Activated CD8-positive, alpha-beta memory T cell treated with anti-CD3 and anti-CD28 coated beads for 1 hour (primary cell): ENCODE measurements around the gene FXYD7.

Source experiments
- DNase-seq, 2 donors: peaks; one replicate each; pipeline ENCODE4 v3.0.0-alpha.2; 2020; ENCODE audit warnings: low read depth in 1 of 2; ENCODE audit errors: extremely low read depth in 1 of 2

Gene FXYD7

GRCh38 chr19:35109395-35110112 is 33.5 kb upstream of the FXYD7 start:
- DNase-seq = no peak

GRCh38 chr19:35110974-35111373 is 32.1 kb upstream of the FXYD7 start:
- no peak for DNase-seq

DNA sequence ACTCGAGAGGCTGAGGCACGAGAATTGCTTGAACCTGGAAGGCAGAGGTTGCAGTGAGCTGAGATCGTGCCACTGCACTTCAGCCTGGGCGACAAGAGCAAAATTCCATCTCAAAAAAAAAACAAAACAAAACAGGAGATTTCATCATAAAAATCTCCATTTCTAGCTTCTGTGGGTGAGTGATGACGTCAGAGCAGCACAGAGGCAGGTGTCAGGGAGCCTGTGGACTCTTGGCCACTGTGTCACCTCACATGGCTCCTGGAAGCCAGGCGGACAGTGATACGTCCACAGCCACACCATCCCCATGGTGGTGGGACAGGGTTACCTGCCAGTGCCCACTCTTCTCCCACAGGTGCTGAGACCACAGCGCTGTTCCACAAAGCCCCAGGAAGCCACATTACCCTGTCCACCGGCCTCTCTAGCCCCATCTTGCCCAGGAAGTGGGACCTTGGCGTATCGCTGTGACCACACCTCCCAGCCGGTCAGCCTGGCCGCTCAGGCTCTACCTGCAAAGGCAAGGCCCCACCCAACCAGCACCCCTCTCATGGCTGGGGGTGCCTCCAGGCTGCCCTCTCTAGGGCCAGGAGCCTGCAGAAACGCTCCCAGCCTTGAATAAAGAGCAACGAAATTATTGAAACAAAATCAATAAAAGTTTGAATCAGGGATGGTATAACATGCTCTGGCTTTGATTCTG is 29.9 kb upstream of the FXYD7 start:
- no peak for DNase-seq

- DNase-seq = peak; percentile 24 to 50
Observed at GRCh38 chr19:35114353-35115176, 28.5 kb upstream of the FXYD7 start.

- no peak for DNase-seq
Observed at GRCh38 chr19:35115177-35115951, 27.7 kb upstream of the FXYD7 start, which contains the start of gene FXYD3. Gene FXYD3, plus strand, starts transcription at chr19:35115823. Its CDS starts 3,554 bp downstream, at chr19:35119377.

DNA sequence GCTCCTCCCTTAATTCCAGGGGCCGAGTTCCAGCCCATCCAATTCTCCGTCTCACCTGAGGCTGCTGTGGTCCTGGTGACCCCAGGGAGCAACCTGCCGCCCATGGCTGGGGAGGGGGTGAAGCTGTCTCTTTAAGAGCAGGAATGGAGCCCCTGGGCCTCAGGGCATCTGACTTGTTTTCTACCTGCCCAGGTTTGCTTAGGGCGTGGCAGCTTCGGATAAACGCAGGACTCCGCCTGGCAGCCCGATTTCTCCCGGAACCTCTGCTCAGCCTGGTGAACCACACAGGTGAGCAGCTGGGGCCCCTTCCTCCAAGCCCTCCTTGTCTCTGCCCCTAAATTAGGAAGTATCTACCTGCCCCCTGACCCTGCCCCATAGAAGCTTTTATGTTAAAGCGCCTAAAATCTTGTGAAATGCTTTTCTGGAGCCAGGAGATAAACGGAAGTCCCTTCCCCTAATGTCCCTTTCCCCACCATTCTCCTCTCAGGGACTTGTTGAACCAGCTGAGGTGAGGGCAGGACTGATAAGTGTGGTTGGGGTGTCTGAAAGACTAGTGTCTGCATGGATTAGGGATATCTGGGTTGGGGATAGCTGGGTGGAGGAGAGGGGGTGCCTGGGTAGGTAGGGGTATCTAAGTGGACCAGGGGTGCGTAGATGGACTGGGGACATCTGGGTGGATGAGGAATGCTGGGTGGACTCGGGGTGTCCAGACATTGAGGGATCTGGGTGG is 26.8 kb upstream of the FXYD7 start:
- DNase-seq = no peak

DNA sequence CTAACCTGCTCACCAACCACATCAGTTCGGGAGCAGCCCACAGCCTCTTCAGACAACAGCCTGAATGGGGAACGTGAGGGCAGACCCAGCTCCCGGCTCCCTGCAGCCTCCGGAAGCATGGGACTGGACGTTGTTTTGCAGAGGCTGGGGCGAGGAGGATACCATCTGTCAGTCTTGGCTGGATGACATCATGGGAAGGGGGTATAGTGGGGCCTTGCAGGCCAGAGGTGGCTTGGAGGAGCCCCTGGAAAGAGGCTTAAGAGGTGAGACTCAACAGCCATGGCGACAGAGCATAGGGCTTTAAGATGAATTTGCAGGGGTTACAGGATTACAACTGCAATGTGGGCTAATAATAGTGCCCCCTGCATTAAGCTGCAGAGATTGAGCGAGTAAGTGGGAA is 25.9 kb upstream of the FXYD7 start:
- no peak for DNase-seq

- no peak for DNase-seq
Observed at GRCh38 chr19:35117799-35118198, 25.3 kb upstream of the FXYD7 start.

GRCh38 chr19:35118268-35119020 is 24.6 kb upstream of the FXYD7 start:
- DNase-seq = no peak

GRCh38 chr19:35119091-35119490 is 24.0 kb upstream of the FXYD7 start:
- DNase-seq = no peak

DNA sequence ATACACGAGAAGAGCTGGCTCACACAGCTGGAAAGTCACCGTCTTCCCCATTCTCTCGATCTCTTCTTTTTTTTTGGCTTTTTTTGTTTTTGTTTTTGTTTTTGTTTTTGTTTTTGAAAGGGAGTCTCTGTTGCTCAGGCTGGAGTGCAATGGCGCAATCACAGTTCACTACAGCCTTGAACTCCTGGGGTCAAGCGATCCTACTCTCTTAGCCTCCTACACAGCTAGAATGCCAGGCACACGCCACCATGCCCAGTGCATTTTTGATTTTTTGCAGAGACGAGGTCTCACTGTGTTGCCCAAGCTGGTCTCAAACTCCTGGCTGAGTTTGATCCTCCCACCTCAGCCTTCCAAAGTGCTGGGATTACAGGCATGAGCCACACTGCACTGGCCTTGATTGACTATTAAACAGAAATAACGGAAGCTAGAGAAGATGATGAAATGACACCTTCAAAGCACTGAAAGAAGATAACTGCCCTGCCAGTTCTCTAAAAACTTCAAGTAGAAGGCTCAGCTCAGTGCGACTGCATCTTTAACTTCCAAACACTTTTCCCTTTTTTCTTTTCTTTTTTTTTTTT is 23.4 kb upstream of the FXYD7 start:
- DNase-seq = no peak

DNA sequence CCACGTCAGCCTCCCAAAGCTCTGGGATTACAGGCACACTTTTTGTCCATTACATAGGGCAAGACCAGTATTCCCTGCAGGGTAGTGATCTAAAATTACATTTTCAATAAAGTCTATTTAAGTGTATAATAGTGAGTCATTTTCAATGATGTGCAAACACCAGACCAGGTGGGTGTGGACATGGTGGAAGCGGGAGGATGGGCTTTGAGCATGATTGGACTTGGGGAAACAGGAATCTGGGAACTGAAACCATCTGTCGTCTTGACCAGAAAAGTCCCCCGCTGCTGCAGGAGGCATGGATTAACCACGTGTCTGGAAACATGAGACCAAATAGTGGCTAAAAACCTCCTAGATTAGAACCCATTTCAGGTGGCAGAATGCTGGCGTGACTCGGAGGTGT is 22.6 kb upstream of the FXYD7 start:
- no peak for DNase-seq

- no peak for DNase-seq
Observed at GRCh38 chr19:35120898-35121297, 22.2 kb upstream of the FXYD7 start.

- no peak for DNase-seq
Observed at GRCh38 chr19:35122687-35123551, 20.1 kb upstream of the FXYD7 start.

DNA sequence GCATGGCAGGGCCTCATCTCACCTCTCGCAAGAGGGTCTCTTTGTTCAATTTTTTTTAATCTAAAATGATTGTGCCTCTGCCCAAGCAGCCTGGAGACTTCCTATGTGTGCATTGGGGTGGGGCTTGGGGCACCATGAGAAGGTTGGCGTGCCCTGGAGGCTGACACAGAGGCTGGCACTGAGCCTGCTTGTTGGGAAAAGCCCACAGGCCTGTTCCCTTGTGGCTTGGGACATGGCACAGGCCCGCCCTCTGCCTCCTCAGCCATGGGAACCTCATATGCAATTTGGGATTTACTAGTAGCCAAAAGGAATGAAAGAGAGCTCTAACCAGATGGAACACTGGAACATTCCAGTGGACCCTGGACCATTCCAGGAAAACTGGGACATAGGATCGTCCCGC is 19.5 kb upstream of the FXYD7 start:
- DNase-seq = no peak

GRCh38 chr19:35124098-35125060 is 18.7 kb upstream of the FXYD7 start:
- DNase-seq = peak; percentile 65 to 79

DNA sequence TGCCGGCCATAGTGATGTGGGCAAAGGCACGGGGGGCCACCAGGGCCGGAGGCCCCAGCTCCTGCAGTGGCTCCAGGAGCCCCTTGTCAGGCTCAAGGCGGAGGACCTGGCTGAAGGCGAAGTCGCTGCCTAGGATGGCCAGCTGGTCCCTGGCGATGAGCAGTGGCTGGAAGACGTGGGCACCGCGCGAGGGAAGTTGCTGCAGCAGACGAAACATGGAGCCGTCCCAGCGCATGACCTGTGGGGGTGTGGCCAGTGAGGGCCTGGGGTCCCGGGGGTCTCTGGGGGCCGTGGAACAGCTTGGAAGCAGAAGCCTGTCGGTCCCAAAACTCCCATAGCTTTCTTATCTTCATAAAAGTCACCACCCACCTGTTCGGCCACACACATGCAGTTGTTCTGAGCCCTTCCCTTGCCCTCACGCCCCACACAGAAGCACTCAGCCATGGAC is 17.8 kb upstream of the FXYD7 start:
- no peak for DNase-seq
